Forelimb muscle (tissue), 1 donor: ENCODE data around the gene PSEN1. TPM values are rescaled to one million over a fixed set of nuclear protein-coding genes. Genes with fewer than 3 reads are reported as not detected.

Experiments used
- polyA plus RNA-seq: library from polyadenylated mRNA; unstranded; fragments of 120-200 nt; gene quantifications from one replicate; pipeline ENCODE4 v1.2.1, GENCODE V29; 2013; ENCODE audit not compliant: insufficient read length

PSEN1 gene
- polyA plus RNA-seq, 1 donor: 29.6 TPM

Other genes with a start within 250 kb of the PSEN1 start
- 4.6 TPM for gene DPF3, start 242.4 kb upstream of the PSEN1 start, polyA plus RNA-seq
- gene DCAF4, start 210.0 kb upstream of the PSEN1 start, polyA plus RNA-seq: 17.6 TPM
- gene ZFYVE1, start 109.4 kb upstream of the PSEN1 start, polyA plus RNA-seq: 13.9 TPM
- gene RBM25, start 78.0 kb upstream of the PSEN1 start, polyA plus RNA-seq: 80.1 TPM
- 1.2 TPM for gene PAPLN, start 101.0 kb downstream of the PSEN1 start, polyA plus RNA-seq